Skeletal muscle satellite cell (primary cell): ENCODE data around the gene DLX6.
A peak's percentile ranks its signal among the peaks of the same experiment; 100 is the strongest.

Source experiments
- H3K27me3 ChIP-seq: 2 replicates; pipeline ENCODE4 v1.7.0; 2013; ENCODE audit warnings: low read length; ENCODE audit not compliant: control insufficient read depth, insufficient read depth
- H3K36me3 ChIP-seq: 2 replicates; pipeline ENCODE4 v1.7.0; 2013; ENCODE audit warnings: mild to moderate bottlenecking, control low read depth, low read length; ENCODE audit not compliant: insufficient read depth
- H3K4me1 ChIP-seq: 2 replicates; pipeline ENCODE4 v1.7.0; 2013; ENCODE audit warnings: low read length; ENCODE audit not compliant: control insufficient read depth, insufficient read depth
- H3K4me2 ChIP-seq: 2 replicates; pipeline ENCODE4 v1.7.0; 2013; ENCODE audit warnings: mild to moderate bottlenecking, low read length
- H3K4me3 ChIP-seq: 2 replicates; pipeline ENCODE4 v1.7.0; 2013; ENCODE audit warnings: low read length
- H3K9ac ChIP-seq: 2 replicates; pipeline ENCODE4 v1.7.0; 2013; ENCODE audit warnings: mild to moderate bottlenecking, low read depth, low read length, moderate library complexity
- H3K9me3 ChIP-seq: replicated peaks from 2 replicates; pipeline ENCODE4 v1.7.0; 2013; ENCODE audit warnings: mild to moderate bottlenecking, control low read depth, low read length

The DLX6 gene

DNA sequence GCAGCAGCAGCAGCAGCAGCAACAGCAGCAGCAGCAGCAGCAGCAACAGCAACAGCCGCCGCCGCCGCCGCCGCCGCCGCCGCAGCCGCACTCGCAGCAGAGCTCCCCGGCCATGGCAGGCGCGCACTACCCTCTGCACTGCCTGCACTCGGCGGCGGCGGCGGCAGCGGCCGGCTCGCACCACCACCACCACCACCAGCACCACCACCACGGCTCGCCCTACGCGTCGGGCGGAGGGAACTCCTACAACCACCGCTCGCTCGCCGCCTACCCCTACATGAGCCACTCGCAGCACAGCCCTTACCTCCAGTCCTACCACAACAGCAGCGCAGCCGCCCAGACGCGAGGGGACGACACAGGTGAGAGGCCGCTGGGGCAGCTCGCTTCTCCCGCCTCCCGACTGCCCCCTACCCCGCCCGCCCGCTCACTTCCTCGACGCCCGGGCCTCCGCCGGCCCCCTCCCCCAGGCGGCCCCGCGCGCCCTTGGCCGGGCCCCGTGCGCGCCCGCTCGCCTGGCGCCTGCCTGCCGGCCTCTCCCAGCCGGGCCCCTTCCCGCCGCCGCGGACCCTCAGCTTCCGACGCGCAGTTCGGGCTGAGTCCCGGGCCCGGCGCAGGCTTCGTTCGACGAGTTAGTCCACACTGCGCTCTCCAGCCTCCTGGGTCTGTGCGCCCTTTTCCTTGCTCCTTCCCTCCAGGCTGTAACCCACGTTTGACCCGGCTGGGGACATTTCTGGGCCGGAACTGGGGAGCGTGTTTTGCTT lies 882 bp downstream of the DLX6 start:
- peaks cover 88% of the 10 kb centered on the region for H3K27me3 ChIP-seq
- peaks cover 6% of the 10 kb centered on the region for H3K4me1 ChIP-seq
- peak overlapping the region; percentile 63 for H3K4me3 ChIP-seq
- H3K36me3 ChIP-seq = no peaks in the 10 kb centered on the region
- no peaks in the 10 kb centered on the region for H3K9me3 ChIP-seq
- H3K4me2 ChIP-seq = peak overlapping the region; percentile 86
- H3K9ac ChIP-seq = no peak overlapping the region

DNA sequence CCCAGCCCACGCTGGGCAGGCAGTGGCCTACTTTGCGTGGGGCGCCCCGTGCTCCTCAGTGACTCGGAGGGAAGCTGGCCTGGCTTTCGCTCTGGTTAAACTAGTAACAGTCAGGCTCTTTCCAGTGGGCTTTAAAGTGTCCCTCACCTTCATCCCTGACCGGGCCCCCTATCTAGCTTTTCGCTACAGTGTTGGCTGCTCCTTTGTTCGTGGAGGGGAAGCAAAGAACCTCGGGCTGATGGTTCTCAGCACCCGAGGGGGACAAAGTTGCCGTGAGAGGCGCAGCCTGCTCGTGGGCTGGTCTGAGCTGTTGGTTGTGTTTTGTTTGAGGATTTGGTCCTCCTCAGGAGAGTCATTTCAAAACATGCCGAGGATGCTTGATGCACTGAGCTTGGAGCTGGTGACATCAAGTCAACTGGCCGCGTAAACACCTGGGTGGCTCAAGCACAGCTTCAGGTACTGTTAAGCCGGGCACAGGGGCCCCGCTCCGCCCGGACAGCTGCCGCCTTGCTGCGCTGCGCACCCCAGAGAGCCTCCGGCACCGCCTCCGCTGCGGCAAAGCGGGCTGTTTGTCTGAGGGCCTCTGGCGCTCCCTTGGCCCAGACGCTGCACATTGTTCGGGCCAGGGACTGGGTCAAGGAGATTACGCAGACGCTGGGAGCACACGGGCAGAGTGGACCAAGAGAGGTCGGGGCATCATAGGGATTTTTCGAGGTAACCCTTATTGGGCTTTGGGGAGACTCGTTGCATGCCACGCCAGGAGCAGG lies 1.6 kb downstream of the DLX6 start:
- no peaks in the 10 kb centered on the region for H3K9me3 ChIP-seq
- H3K4me2 ChIP-seq = peak overlapping the region; percentile 86
- peaks cover 88% of the 10 kb centered on the region for H3K27me3 ChIP-seq
- peaks cover 6% of the 10 kb centered on the region for H3K4me1 ChIP-seq
- no peaks in the 10 kb centered on the region for H3K36me3 ChIP-seq
- H3K4me3 ChIP-seq = no peak overlapping the region
- H3K9ac ChIP-seq = no peak overlapping the region

DNA sequence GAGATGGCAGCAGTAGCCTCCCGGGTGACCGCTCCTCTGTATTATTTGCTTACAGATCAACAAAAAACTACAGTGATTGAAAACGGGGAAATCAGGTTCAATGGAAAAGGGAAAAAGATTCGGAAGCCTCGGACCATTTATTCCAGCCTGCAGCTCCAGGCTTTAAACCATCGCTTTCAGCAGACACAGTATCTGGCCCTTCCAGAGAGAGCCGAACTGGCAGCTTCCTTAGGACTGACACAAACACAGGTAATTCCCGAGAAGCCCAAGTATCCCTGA lies 2.2 kb downstream of the DLX6 start:
- Histone ChIP-seq H3K4me3 (no peak overlapping the region), H3K9ac (no peak overlapping the region), H3K4me1 (peaks cover 6% of the 10 kb centered on the region), H3K4me2 (no peak overlapping the region), H3K9me3 (no peaks in the 10 kb centered on the region), H3K27me3 (peaks cover 88% of the 10 kb centered on the region), H3K36me3 (no peaks in the 10 kb centered on the region)

DNA sequence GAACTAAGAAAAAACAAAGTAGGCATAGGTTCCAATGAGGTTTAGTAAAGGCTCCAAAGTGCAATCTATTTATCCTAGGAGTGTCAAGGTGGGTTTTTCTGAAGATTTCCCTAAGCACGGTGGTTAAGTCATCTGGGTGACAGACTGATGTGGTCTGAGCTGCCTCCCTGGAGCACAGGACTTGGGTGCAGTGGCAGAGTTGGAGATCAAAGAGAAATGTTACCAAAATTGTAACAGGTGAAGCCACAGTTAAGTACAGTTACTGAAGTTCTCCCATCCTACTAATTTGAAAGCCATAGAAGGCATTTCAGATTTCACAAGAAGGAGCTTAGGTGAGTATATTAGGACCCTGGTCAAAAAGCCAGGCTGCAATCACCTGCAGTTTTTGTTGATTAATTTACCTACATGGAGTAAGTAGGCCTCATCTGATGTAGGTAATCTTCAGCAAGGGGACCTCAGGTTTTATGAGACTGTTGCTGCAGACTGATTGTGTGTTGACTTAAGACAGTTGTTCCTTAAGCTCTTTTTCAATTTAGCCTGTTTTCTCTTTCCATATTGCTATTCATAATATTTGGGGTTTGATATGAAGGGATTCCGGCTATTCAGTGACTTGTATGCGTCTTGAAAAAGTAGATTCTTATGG lies 3.0 kb downstream of the DLX6 start:
- H3K4me2 ChIP-seq = no peak overlapping the region
- H3K4me3 ChIP-seq = no peak overlapping the region
- peaks cover 88% of the 10 kb centered on the region for H3K27me3 ChIP-seq
- no peak overlapping the region for H3K9ac ChIP-seq
- H3K9me3 ChIP-seq = no peaks in the 10 kb centered on the region
- H3K4me1 ChIP-seq = peaks cover 6% of the 10 kb centered on the region
- H3K36me3 ChIP-seq = no peaks in the 10 kb centered on the region

DNA sequence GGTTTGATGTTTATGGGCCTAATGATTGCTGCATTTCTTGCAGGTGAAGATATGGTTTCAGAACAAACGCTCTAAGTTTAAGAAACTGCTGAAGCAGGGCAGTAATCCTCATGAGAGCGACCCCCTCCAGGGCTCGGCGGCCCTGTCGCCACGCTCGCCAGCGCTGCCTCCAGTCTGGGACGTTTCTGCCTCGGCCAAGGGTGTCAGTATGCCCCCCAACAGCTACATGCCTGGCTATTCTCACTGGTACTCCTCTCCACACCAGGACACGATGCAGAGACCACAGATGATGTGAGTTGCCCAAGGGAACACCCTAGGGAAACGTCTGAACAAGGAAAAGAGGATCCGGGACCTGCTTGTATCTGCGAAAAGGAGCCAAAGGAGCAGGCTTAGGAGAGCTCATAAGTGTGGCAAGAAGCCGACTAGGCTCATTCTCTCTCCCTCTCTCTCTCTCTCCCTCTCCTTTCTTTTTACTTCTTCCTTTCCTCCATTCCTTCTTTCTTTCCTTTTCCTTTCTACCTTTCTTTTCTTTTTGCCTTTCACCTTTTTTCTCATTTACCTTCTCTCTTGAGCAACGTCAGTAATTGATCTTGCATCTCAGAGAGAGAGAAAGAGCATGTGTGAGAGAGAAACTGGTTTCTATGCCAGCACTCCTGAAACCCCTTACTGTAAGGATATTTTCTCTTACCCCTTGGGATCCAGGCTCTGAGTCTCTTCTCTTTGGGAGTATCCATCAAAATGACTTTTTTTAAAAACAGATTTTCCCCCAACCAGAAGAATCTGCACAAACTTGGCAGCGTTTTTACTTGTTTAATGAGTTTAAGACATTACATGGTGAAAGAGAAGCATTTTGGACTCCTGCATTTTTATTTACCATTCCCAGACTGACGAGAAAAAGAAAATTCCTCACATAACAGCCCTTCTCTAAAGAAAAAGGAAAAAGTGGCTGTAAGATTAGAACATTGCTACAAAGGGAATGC lies 4.7 kb downstream of the DLX6 start:
- Histone ChIP-seq H3K27me3 (peaks cover 88% of the 10 kb centered on the region), H3K4me3 (no peak overlapping the region), H3K9ac (no peak overlapping the region), H3K9me3 (no peaks in the 10 kb centered on the region), H3K4me1 (peaks cover 5% of the 10 kb centered on the region), H3K36me3 (no peaks in the 10 kb centered on the region), H3K4me2 (no peak overlapping the region)

DNA sequence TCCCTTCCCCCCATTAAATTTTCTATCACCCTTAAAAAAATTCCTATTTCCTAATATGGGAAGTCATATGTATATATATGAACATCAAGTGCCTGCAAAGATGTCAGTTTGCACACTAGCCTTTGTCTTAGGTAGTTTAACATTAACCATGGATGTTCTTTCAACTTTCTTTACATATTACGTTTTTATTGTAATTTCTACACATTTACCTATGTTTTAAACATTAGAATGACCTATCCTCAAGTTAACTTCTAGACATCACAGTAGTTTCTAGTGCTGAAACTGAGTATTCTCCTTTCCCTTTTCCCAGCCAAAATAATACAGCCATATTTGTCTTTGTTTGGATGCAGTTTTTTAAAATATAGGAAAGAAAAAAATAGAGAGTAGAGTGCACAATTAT lies 5.8 kb downstream of the DLX6 start:
- H3K4me2 ChIP-seq = no peak overlapping the region
- no peaks in the 10 kb centered on the region for H3K36me3 ChIP-seq
- no peak overlapping the region for H3K9ac ChIP-seq
- no peaks in the 10 kb centered on the region for H3K4me1 ChIP-seq
- H3K4me3 ChIP-seq = no peak overlapping the region
- H3K9me3 ChIP-seq = no peaks in the 10 kb centered on the region
- peaks cover 93% of the 10 kb centered on the region for H3K27me3 ChIP-seq

DNA sequence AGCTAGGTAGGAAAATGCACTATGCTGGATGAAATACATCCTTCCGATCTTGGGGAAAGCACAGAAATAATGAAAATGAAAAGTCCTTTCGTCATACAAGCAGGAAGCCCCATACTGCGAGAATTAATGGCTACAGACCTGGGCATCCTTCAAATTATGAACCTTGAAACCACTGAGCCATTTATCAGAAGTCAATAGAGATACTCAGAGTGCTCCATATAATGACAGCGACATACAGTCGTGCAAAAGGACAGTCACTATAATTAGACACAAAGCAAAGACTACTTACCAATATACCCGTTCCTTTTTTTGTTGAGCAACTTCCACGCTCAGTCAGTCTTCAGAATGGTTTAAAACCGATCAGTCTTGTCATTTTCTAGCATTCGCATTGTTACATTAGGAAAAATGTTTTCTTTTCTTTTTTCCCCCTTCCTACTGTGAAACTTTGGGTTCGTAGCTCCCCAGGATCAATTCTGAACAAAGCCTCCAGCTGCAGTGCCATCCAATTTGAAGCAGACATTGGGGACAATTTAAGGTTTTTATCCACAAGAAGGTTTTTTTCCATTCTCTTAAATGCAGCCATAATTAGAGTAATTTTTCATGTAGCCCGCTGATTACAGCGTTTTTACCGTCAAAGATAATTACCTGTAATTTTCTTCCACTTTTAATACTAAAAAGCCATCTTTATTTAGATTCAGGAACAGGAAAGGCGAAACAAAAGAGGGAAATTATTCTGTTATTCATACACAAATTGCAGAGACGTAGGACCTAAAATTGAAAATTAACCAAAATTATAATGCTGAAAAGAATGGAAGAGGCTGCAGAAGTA lies 6.4 kb downstream of the DLX6 start:
- Histone ChIP-seq H3K4me2 (no peak overlapping the region), H3K36me3 (no peaks in the 10 kb centered on the region), H3K9me3 (no peaks in the 10 kb centered on the region), H3K4me3 (no peak overlapping the region), H3K4me1 (no peaks in the 10 kb centered on the region), H3K27me3 (peaks cover 96% of the 10 kb centered on the region), H3K9ac (no peak overlapping the region)

DNA sequence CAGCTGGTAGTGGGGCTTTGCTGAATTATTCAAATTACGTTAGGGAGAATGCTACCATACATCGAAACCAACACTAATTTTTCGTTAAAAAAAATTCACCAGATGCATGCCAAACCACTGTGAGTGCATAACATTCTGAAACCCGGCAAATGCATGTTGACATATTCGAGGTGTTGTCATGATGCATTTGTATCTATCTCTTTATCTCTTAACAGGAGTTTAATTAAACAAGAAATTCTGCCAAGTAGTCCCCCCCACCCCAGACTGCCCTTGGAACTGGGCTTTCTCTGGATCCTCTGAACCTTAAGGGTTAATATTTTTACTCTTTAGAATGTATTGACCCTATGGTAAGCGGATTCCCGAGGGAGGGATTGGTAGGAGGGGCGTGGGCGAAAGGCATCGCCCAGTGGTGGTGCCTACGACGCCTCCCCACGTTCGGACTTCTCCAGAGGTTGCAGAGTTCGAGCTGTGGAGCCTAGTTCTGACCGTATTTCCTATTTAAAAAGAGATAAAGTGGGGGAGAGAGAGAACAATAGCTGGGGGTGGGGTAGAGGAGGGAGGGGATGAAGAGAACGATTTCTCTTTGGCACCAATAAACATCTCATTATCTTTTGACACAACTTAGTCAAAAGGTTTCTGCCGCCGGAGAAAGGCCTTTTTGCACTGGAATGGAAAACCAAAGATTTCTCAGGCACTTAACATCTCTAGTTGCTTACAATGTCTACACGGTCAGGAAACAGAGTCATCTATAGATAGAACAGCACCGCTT lies 7.2 kb downstream of the DLX6 start:
- Histone ChIP-seq H3K4me1 (no peaks in the 10 kb centered on the region), H3K4me3 (no peak overlapping the region), H3K36me3 (no peaks in the 10 kb centered on the region), H3K9ac (no peak overlapping the region), H3K27me3 (peaks cover 96% of the 10 kb centered on the region), H3K9me3 (no peaks in the 10 kb centered on the region), H3K4me2 (no peak overlapping the region)

DNA sequence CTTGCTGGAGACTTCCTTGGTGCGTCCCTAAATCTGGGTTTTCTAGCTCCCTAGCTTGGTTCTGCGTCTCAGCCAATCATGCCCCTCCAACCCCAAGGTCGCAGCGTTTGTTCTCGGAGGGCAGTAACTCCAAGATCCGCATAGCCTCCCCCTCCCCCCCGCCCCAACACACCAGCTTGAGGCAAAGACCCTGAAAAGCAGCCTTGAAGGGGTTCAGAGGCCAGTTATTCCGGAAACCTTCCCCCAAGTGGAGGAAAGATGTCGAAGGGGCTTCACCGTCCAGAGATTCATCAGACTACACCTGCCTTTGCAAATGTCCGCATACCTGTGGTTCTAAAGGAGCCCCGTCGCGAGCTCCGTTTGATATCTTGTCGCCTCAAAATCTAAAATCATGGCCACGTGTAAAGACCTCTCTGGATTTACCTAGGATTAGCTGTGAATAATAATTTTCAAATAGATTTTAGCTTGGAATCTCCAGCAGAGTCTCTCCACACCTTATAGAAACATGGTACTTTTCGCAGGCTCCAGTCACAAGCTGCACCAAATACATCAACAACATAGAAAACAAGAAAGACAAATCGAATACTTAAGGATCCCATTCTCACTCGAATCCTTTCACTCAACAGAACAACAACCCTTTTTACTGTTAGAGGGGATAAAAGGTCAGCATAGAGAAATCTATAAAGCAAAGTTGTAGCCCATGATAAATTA lies 7.9 kb downstream of the DLX6 start:
- Histone ChIP-seq H3K4me2 (no peak overlapping the region), H3K27me3 (peaks cover 96% of the 10 kb centered on the region), H3K9ac (no peak overlapping the region), H3K36me3 (no peaks in the 10 kb centered on the region), H3K9me3 (no peaks in the 10 kb centered on the region), H3K4me3 (no peak overlapping the region), H3K4me1 (peaks cover 4% of the 10 kb centered on the region)

DNA sequence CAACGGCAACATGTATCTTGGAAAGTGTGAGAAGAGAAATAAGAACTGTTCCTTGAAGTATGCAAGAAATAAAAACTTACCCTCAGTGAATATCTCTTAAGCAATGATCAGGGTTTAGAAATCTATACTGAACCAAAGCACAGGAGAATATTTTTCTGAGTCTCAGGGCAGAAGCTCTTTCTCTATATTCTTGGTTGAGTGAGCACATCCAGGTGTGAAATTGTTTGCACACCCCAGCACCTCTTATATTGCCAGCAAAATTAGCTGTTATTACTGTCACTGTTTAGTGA lies 8.4 kb downstream of the DLX6 start:
- H3K4me2 ChIP-seq = no peak overlapping the region
- no peaks in the 10 kb centered on the region for H3K9me3 ChIP-seq
- no peak overlapping the region for H3K9ac ChIP-seq
- no peak overlapping the region for H3K4me3 ChIP-seq
- no peaks in the 10 kb centered on the region for H3K36me3 ChIP-seq
- H3K27me3 ChIP-seq = peaks cover 93% of the 10 kb centered on the region
- peaks cover 4% of the 10 kb centered on the region for H3K4me1 ChIP-seq
